T-helper 2 cell treated with Interferon-gamma antibody and Interleukin-4, amounts not matched to agents 5 μg/mL and 100 μg/mL, for 36 hours (primary cell): ENCODE measurements around the gene C9.
"Not testable (repeated sequence)": the region's sequence is repeated elsewhere in the genome, so short reads cannot be mapped to it uniquely, and the experiment has no call there.

Experiments
- DNase-seq: peaks from one replicate; pipeline ENCODE4 v3.0.0; 2021; ENCODE audit warnings: low spot score
- H3K27ac Mint-ChIP-seq: one replicate; pipeline ENCODE4 v1.8.0; 2021; ENCODE audit warnings: mild to moderate bottlenecking, mixed read lengths
- H3K27me3 Mint-ChIP-seq: one replicate; pipeline ENCODE4 v1.8.0; 2021; ENCODE audit warnings: low read depth, mixed read lengths
- H3K36me3 Mint-ChIP-seq: one replicate; pipeline ENCODE4 v1.8.0; 2021; ENCODE audit warnings: low read depth, mixed read lengths
- H3K4me1 Mint-ChIP-seq: one replicate; pipeline ENCODE4 v1.8.0; 2021; ENCODE audit warnings: low read depth, mixed read lengths
- H3K4me3 Mint-ChIP-seq: one replicate; pipeline ENCODE4 v1.8.0; 2022; ENCODE audit warnings: mild to moderate bottlenecking, moderate library complexity, mixed read lengths
- H3K9me3 Mint-ChIP-seq: one replicate; pipeline ENCODE4 v1.8.0; 2021; ENCODE audit warnings: mixed read lengths

C9 gene

DNA sequence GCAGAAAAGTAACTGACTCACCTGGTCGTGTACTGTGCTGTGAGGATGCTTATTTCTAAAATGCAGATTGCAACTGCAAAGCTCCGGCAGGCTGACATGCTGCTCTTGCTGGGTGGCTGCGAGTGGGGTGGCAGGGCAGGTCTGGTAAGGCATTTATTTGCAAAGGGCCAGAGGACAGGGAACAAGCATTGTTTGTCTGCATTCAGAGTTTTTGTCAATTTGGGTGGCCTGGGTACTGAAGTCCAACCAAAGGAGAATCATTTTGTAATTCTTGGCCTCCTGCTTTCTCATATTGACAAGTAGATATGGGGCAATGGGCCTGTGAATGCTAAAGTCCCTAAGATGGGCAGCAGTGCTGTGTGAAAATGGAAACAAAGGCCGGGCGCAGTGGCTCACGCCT, at the start of gene C9:
Gene C9, minus strand, starts transcription at position 129 of the 400 bp plus-strand sequence. Its CDS starts 31 bp downstream, at position 98.
- DNase-seq = no peak

GRCh38 chr5:39413771-39414170, 49.5 kb upstream of the C9 start:
- no peak for DNase-seq
- H3K9me3 Mint-ChIP-seq = no peaks in the 10 kb centered on the region
- no peak overlapping the region for H3K27ac Mint-ChIP-seq
- no peak overlapping the region for H3K4me3 Mint-ChIP-seq
- peaks cover 31% of the 10 kb centered on the region for H3K27me3 Mint-ChIP-seq
- H3K36me3 Mint-ChIP-seq = no peaks in the 10 kb centered on the region
- H3K4me1 Mint-ChIP-seq = no peaks in the 10 kb centered on the region

More for the DNA sequence above, at the start of gene C9:
- no peaks in the 10 kb centered on the region for H3K36me3 Mint-ChIP-seq
- H3K4me1 Mint-ChIP-seq = no peaks in the 10 kb centered on the region
- no peak within 1 kb of the TSS for H3K4me3 Mint-ChIP-seq
- no peak within 1 kb of the TSS for H3K27ac Mint-ChIP-seq
- H3K9me3 Mint-ChIP-seq = no peaks in the 10 kb centered on the region
- H3K27me3 Mint-ChIP-seq = no peaks in the 10 kb centered on the region

GRCh38 chr5:39412721-39413394, 48.6 kb upstream of the C9 start:
- no peak overlapping the region for H3K4me3 Mint-ChIP-seq
- no peak overlapping the region for H3K27ac Mint-ChIP-seq
- no peak for DNase-seq
- no peaks in the 10 kb centered on the region for H3K36me3 Mint-ChIP-seq
- no peaks in the 10 kb centered on the region for H3K4me1 Mint-ChIP-seq
- no peaks in the 10 kb centered on the region for H3K9me3 Mint-ChIP-seq
- H3K27me3 Mint-ChIP-seq = peaks cover 27% of the 10 kb centered on the region

DNA sequence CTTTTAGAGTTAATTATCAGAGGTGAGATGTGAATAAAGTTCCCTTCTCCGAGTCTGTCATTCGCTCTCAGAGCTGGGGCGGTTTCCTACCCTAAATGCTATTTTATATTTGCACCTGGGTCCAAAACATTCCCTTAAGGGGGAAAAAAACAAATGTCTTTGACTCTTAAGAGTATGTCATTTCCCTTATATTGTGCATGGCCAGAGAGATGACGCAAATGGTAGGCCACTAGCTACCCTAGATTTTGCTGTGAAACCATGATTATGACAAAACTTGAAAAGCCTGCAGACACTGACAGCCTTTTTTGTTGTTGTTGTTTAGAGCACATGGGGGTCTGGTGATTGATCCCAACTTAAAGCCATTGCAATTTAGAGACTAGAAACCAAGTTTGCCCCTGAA, 47.7 kb upstream of the C9 start:
- Mint-ChIP-seq H3K27me3 (peaks cover 26% of the 10 kb centered on the region), H3K27ac (no peak overlapping the region), H3K9me3 (no peaks in the 10 kb centered on the region), H3K4me1 (no peaks in the 10 kb centered on the region), H3K36me3 (no peaks in the 10 kb centered on the region), H3K4me3 (no peak overlapping the region)
- DNase-seq = no peak

DNA sequence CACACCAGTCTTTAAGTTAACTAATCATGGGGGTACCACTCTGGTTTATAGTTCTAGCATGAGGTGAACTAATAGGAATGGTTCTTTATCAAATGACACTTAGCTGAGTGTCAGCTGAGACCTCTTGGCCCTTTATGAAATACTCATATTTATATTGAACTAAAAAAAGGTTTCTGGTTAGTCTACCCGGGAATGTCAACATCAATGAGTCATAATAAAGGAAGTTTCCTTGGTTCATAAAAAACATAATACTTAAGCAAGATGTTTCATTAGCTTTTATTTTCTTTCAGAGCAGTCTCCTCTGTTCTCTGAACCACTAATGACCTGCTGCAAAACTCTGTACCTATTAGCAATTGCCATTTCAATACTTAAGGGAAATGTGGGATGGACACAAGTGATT, 46.8 kb upstream of the C9 start:
- H3K4me1 Mint-ChIP-seq = no peaks in the 10 kb centered on the region
- no peak for DNase-seq
- no peaks in the 10 kb centered on the region for H3K36me3 Mint-ChIP-seq
- no peaks in the 10 kb centered on the region for H3K9me3 Mint-ChIP-seq
- H3K27me3 Mint-ChIP-seq = peaks cover 28% of the 10 kb centered on the region
- no peak overlapping the region for H3K27ac Mint-ChIP-seq
- H3K4me3 Mint-ChIP-seq = no peak overlapping the region

GRCh38 chr5:39409033-39409432, 44.7 kb upstream of the C9 start:
- Mint-ChIP-seq H3K36me3 (no peaks in the 10 kb centered on the region), H3K4me3 (no peak overlapping the region), H3K4me1 (no peaks in the 10 kb centered on the region), H3K27me3 (peaks cover 23% of the 10 kb centered on the region), H3K27ac (no peak overlapping the region), H3K9me3 (no peaks in the 10 kb centered on the region)
- no peak for DNase-seq

GRCh38 chr5:39405083-39405843, 41.0 kb upstream of the C9 start:
- Mint-ChIP-seq H3K27me3 (peaks cover 7% of the 10 kb centered on the region), H3K4me3 (no peak overlapping the region), H3K9me3 (no peaks in the 10 kb centered on the region), H3K27ac (no peak overlapping the region), H3K4me1 (no peaks in the 10 kb centered on the region), H3K36me3 (no peaks in the 10 kb centered on the region)
- DNase-seq = no peak

GRCh38 chr5:39403761-39404160, 39.5 kb upstream of the C9 start:
- not testable (repeated sequence) for H3K36me3 Mint-ChIP-seq, H3K27me3 Mint-ChIP-seq, DNase-seq, H3K4me3 Mint-ChIP-seq, H3K9me3 Mint-ChIP-seq, H3K27ac Mint-ChIP-seq, H3K4me1 Mint-ChIP-seq

GRCh38 chr5:39402140-39402539, 37.8 kb upstream of the C9 start:
- H3K4me3 Mint-ChIP-seq, H3K4me1 Mint-ChIP-seq, H3K27me3 Mint-ChIP-seq, H3K27ac Mint-ChIP-seq, DNase-seq, H3K36me3 Mint-ChIP-seq, H3K9me3 Mint-ChIP-seq: not testable (repeated sequence)

DNA sequence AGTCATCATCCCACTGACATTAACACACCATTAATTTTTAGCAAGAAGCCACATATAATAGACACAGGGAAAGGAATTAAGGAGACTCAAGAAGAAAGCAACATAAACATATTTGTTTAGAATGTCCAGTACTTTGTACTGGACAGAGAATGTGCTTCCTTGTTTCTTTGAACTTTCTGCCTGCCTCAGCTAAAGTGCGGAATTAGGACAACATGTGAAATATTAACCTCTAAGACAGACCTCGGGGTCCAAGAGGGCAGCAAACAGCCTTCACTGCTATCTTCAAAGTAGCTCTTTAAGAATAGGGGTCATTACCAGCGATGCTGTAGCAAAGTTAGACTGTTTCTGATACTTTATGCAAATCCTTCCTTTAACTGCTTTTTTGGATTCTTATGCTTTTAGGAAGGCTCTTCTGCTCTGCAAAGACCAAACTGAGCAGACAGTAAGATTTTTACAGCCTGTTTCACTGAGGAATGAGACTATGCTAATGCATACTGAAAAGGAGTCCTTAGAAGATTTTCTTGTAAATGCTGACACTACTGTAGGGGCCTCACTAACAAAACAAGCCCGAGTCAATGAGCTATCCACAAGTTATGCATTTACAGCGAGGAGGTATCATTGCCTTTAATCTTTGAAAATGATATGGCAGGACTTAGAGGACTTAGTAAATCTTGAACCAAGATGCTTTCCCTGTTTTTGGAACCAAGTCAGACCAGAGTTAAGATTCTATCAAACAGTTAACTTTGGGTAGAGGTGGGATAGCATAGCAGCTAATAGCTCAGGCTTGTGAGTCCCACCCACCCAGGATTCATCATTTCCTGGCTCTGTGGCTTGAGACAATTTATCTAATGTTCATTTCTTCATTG, 36.7 kb upstream of the C9 start:
- H3K9me3 Mint-ChIP-seq = no peaks in the 10 kb centered on the region
- no peak overlapping the region for H3K27ac Mint-ChIP-seq
- H3K36me3 Mint-ChIP-seq = no peaks in the 10 kb centered on the region
- no peak for DNase-seq
- no peaks in the 10 kb centered on the region for H3K27me3 Mint-ChIP-seq
- no peaks in the 10 kb centered on the region for H3K4me1 Mint-ChIP-seq
- H3K4me3 Mint-ChIP-seq = no peak overlapping the region

- no peak for DNase-seq
- H3K36me3 Mint-ChIP-seq = no peaks in the 10 kb centered on the region
- H3K4me3 Mint-ChIP-seq = no peak overlapping the region
Measured at GRCh38 chr5:39399135-39400036, 35.1 kb upstream of the C9 start.

GRCh38 chr5:39396843-39397242, 32.5 kb upstream of the C9 start:
- Mint-ChIP-seq H3K27me3 (no peaks in the 10 kb centered on the region), H3K4me3 (no peak overlapping the region), H3K36me3 (no peaks in the 10 kb centered on the region), H3K9me3 (no peaks in the 10 kb centered on the region), H3K4me1 (no peaks in the 10 kb centered on the region), H3K27ac (no peak overlapping the region)
- no peak for DNase-seq

More at GRCh38 chr5:39399135-39400036, 35.1 kb upstream of the C9 start:
- H3K9me3 Mint-ChIP-seq = no peaks in the 10 kb centered on the region
- H3K27me3 Mint-ChIP-seq = no peaks in the 10 kb centered on the region
- no peaks in the 10 kb centered on the region for H3K4me1 Mint-ChIP-seq
- no peak overlapping the region for H3K27ac Mint-ChIP-seq

DNA sequence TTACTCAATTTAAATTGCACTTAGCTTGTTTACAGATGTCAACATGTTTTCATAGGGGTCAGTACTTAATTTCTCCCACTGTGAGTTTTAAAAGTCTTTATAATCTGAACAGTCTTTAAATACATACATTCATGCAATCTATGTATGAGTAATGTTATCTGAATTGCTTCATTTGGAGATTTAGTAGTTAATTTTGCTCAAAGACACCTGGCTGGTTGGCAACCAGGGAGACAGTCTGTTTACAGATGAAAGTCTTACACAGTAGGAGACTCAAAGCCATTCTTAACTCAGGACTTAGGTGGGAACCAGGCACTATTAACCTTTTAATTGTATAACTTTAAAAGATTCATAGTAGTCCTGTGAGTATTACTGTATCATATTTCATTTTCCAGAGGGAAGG, 31.2 kb upstream of the C9 start:
- no peak for DNase-seq
- Mint-ChIP-seq H3K27me3 (peaks cover 2% of the 10 kb centered on the region), H3K4me1 (no peaks in the 10 kb centered on the region), H3K4me3 (no peak overlapping the region), H3K36me3 (no peaks in the 10 kb centered on the region), H3K9me3 (no peaks in the 10 kb centered on the region), H3K27ac (no peak overlapping the region)
